ENCODE results near the gene MBNL1.

MBNL1 gene

GRCh38 chr3:152416808-152417580 lies 148.3 kb downstream of the MBNL1 start (continued):
- TF ChIP-seq ZNF26 (tag by site-specific recombination; IDR thresholded peaks at IDR 0.05): no peak
- no peak for TF ChIP-seq GLI4 (tag by site-specific recombination; IDR thresholded peaks at IDR 0.05)
- no peak for TF ChIP-seq ZNF658 (tag by site-specific recombination; IDR thresholded peaks at IDR 0.05)

- H3K36me3 ChIP-seq (ENCODE audit: control insufficient read depth in 2 of 2, insufficient read depth in 1 of 2, low read length in 2 of 2): peaks cover 0 to 26% of the 10 kb centered on the region in 2 experiments; a peak in 1 of 3 replicates
- TF ChIP-seq BCL6B (tag by site-specific recombination; IDR thresholded peaks at IDR 0.05) (no peak), SP2 (tag by site-specific recombination; IDR thresholded peaks at IDR 0.05) (no peak), ZNF747 (tag by site-specific recombination; IDR thresholded peaks at IDR 0.05) (no peak), KLF7 (tag by site-specific recombination; IDR thresholded peaks at IDR 0.05; ENCODE audit: borderline replicate concordance) (no peak), ZNF16 (tag by site-specific recombination; IDR thresholded peaks at IDR 0.05; ENCODE audit: low read depth) (no peak), ZSCAN5A (tag by site-specific recombination; IDR thresholded peaks at IDR 0.05) (no peak), SP7 (tag by site-specific recombination; IDR thresholded peaks at IDR 0.05) (no peak)
- no peak overlapping the region for H3K4me3 ChIP-seq (ENCODE audit: low read depth, low read length)
- no peaks in the 10 kb centered on the region for H3K4me1 ChIP-seq (ENCODE audit: control insufficient read depth, insufficient read depth, low read length)
- CTCF ChIA-PET: interaction anchor here (0.7 kb wide), 1 partner anchor 11 kb away, joined by 3 read pairs; no protein-coding TSS in a partner anchor
- H3K9me3 ChIP-seq (ENCODE audit: control insufficient read depth, insufficient read depth, low read depth, low read length): no peaks in the 10 kb centered on the region
- POLR2A ChIA-PET: no interaction called here
- H3K27ac ChIP-seq (ENCODE audit: extremely low read depth, low read depth, low read length): no peak overlapping the region
Observed at GRCh38 chr3:152419748-152420147, 151.0 kb downstream of the MBNL1 start.

- H3K36me3 ChIP-seq (ENCODE audit: control insufficient read depth in 2 of 2, insufficient read depth in 1 of 2, low read length in 2 of 2): peaks cover 0 to 22% of the 10 kb centered on the region in 2 experiments; a peak in 1 of 3 replicates
- no peak overlapping the region for H3K4me3 ChIP-seq (ENCODE audit: low read depth, low read length)
- ChIA-PET CTCF (no interaction called here), POLR2A (no interaction called here)
- H3K4me1 ChIP-seq (ENCODE audit: control insufficient read depth, insufficient read depth, low read length): no peaks in the 10 kb centered on the region
- H3K27ac ChIP-seq (ENCODE audit: extremely low read depth, low read depth, low read length): no peak overlapping the region
- H3K9me3 ChIP-seq (ENCODE audit: control insufficient read depth, insufficient read depth, low read depth, low read length): no peaks in the 10 kb centered on the region
- TF ChIP-seq ZNF37A (tag by site-specific recombination; IDR thresholded peaks at IDR 0.05) (no peak), SALL2 (tag by site-specific recombination; IDR thresholded peaks at IDR 0.05; ENCODE audit: borderline replicate concordance) (no peak), ZBTB10 (tag by site-specific recombination; IDR thresholded peaks at IDR 0.05) (no peak), ZNF621 (tag by site-specific recombination; IDR thresholded peaks at IDR 0.05) (no peak), ZNF488 (tag by site-specific recombination; IDR thresholded peaks at IDR 0.05) (no peak), ZSCAN23 (tag by site-specific recombination; IDR thresholded peaks at IDR 0.05) (no peak)
Observed at GRCh38 chr3:152421162-152421561, 152.4 kb downstream of the MBNL1 start.

All from HEK293 (cell line).